NCI-H2196 treated with DMSO at 0.1 percent for 48 hours (cell line): ENCODE results near the gene ZNF611.
"Not testable (repeated sequence)": the region's sequence is repeated elsewhere in the genome, so short reads cannot be mapped to it uniquely, and the experiment has no call there.

Experiments used
- DNase-seq: peaks from one replicate; lab custom pipeline; 2025; ENCODE audit not compliant: unreplicated experiment; lab: John Stamatoyannopoulos, UW

Gene ZNF611

GRCh38 chr19:52734893-52735661, at the start of gene ZNF611:
ZNF611 (minus strand) TSS chr19:52735044; CDS start chr19:52715894, 19,150 bp downstream.
- peak; percentile 88 for DNase-seq

- not testable (repeated sequence) for DNase-seq
Measured at GRCh38 chr19:52782864-52783263, 48.0 kb upstream of the ZNF611 start.

DNA sequence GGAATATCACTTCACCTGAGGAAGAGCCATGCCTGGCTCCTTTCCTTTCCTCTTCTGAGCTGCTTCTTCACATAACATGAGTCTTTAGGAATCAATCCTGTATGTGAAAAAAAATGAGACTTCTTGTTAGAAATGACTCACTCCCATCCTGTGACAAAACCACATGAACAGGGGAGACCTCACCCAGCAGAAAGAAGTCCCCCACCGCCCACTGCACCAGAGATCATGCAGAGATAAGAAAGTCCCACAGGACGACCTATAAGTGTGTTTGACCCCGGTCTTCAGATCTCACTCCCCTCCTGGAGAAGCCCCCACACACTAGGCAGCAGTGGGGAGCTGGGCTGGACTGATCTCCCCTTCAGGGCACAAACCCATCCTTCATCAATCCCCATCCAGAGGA, 44.0 kb upstream of the ZNF611 start:
- DNase-seq, result no peak

GRCh38 chr19:52756447-52756846, 21.6 kb upstream of the ZNF611 start:
- not testable (repeated sequence) for DNase-seq

GRCh38 chr19:52749780-52750179, 14.9 kb upstream of the ZNF611 start:
- DNase-seq, result no peak

GRCh38 chr19:52748336-52748950, 13.6 kb upstream of the ZNF611 start:
- DNase-seq, result no peak

DNA sequence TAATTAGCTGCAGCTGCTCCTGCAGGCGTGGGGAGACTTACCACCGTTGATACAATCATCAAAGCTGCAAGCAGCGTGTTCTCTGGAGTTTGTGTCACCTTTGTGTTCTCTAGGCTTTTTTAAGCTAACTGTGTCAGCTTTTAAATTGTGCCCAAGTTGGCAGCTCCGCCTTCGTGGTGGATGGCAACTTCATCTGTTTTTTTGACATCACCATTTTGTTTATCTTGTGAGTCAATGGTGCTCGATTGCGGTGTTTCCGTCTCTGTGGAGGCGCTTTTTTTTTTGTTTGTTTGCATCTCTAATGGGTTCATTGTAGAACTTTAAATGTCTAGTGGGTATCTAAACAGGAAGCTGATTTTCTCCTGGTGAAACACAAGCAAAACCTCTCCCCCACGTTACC, 11.1 kb upstream of the ZNF611 start:
- DNase-seq, result not testable (repeated sequence)

- no peak for DNase-seq
Measured at GRCh38 chr19:52743091-52743490, 8.2 kb upstream of the ZNF611 start.

- DNase-seq, result no peak
Measured at GRCh38 chr19:52742516-52742915, 7.7 kb upstream of the ZNF611 start.

- no peak for DNase-seq
Measured at GRCh38 chr19:52741951-52742485, 7.2 kb upstream of the ZNF611 start.

DNA sequence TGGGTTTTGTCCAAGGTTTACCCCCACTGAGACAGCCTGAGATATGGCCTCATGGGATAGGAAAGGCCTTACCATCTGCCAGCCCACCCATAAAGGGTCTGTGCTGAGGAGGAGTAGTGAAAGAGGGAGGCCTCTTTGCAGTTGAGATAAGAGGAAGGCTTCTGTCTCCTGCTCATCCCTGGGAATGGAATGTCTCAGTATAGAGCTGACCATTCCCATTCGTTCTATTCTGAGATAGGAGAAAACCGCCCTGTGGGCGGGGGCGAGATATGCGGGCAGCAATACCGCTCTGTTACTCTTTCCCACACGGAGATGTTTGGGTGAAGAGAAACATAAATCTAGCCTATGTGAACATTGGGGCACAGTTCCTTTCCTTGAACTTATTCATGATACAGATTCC, 6.5 kb upstream of the ZNF611 start:
- DNase-seq, result not testable (repeated sequence)

DNA sequence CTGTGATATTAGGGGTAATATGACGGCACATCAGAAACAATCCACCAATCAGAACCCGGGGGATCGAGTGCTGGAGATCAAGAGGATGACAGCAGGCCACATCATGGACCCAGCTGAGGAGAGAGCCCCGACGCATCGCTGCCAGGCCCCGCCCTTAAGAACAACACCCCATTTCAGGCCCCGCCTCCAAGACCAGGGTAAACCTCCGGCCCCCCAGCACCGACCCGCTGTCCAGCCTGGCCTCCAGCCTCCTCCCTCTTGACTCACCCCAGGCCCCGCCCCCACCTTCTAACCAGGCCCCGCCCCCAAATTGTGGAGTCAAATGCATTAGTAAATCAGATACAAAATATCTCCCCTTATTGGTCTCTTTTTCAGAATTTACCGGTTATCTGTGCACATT, 4.7 kb upstream of the ZNF611 start:
- DNase-seq, result no peak

GRCh38 chr19:52735734-52736133, 890 bp upstream of the ZNF611 start:
- DNase-seq, result no peak

- no peak for DNase-seq
Measured at GRCh38 chr19:52734331-52734892, 432 bp downstream of the ZNF611 start.

DNA sequence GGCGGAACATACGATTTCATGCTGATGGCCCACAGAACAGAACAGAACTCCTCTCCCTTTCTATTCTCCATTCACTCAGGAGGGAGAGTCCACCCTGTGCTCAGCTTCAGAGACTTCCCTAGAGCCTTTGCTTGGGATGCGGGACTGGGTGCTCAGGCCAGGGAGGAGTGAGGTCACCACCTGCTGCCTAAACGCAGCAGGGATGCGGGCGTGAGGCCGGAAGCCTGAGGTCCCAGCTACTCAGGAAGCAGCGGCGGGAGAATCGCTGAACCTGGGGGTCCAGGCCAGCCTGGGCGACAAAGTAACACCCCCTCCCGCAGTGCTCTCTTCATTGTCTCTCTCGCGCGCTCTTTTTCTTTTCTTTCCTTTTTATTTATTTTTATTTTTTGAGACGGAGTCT, 8.8 kb downstream of the ZNF611 start:
- DNase-seq, result not testable (repeated sequence)

DNA sequence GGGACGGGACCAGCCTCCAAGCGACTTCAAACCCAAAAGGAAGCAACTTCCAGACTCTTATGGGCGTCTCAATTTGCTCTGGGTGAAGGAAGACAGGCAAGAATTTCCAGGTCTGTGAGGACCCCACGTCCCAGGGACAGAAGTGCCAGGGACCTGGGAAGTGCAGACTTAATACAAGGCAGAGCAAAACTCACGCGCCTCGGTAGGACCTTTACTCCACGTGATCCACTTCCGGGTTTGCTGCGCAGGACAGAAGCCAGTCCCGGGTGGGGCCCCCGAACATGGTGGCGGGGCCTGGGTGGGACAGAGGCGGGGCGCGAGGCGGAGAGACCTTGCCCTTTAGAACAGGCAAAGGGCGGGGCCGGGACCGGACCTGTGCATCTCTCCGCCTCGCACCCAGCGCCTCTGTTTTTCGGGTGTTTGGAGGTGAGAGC, 9.3 kb downstream of the ZNF611 start:
- DNase-seq, result no peak

- no peak for DNase-seq
Measured at GRCh38 chr19:52724701-52725514, 9.9 kb downstream of the ZNF611 start.

DNA sequence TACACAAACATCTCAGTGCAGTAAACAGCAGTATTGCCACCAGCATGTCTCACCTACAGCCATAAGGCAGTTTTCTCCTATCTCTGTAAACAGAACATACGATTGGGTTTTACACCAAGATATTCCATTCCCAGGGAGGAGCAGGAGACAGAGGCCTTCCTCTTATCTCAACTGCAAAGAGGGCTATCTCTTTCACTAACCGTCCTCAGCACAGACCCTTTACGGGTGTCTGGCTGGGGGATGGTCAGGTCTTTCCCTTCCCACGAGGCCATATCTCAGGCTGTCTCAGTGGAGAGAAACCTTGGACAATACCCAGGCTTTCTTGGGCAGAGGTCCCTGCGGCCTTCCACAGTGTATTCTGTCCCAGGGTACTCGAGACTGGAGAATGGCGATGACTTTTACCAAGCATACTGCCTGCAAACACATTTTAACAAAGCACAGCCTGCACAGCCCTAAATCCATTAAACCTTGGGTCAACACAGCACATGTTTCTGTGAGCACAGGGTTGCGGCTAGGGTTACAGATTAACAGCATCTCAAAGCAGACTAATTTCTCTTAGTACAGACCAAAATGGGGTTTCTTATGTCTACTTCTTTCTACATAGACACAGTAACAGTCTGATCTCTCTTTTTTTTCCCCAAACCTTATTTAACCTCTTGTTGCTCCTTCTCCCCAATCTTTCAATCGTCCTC, 10.8 kb downstream of the ZNF611 start:
- not testable (repeated sequence) for DNase-seq

GRCh38 chr19:52722062-52723003, 12.5 kb downstream of the ZNF611 start:
- DNase-seq, result no peak
